ENCODE measurements around the gene ZNF536.

ZNF536 gene

GRCh38 chr19:30512176-30513081 is 140.2 kb downstream of the ZNF536 start:
- H3K27ac ChIP-seq, result no peak overlapping the region
- H3K4me3 ChIP-seq, result no peak overlapping the region

GRCh38 chr19:30513082-30513411 is 140.9 kb downstream of the ZNF536 start:
- H3K27ac ChIP-seq, result no peak overlapping the region
- H3K4me3 ChIP-seq, result no peak overlapping the region

GRCh38 chr19:30516111-30516510 is 143.9 kb downstream of the ZNF536 start:
- Histone ChIP-seq H3K4me3 (no peak overlapping the region), H3K27ac (no peak overlapping the region)

- Histone ChIP-seq H3K27ac (no peak overlapping the region), H3K4me3 (no peak overlapping the region)
These were observed 144.3 kb downstream of the ZNF536 start for GRCh38 chr19:30516531-30516930.

- H3K4me3 ChIP-seq, result no peak overlapping the region
- no peak overlapping the region for H3K27ac ChIP-seq
These were observed 146.9 kb downstream of the ZNF536 start for GRCh38 chr19:30518965-30519606.

- H3K4me3 ChIP-seq, result no peak overlapping the region
- H3K27ac ChIP-seq, result no peak overlapping the region
These were observed 147.5 kb downstream of the ZNF536 start for GRCh38 chr19:30519607-30520205.

GRCh38 chr19:30520735-30521479 is 148.7 kb downstream of the ZNF536 start:
- Histone ChIP-seq H3K27ac (no peak overlapping the region), H3K4me3 (no peak overlapping the region)

- Histone ChIP-seq H3K4me3 (no peak overlapping the region), H3K27ac (no peak overlapping the region)
These were observed 149.8 kb downstream of the ZNF536 start for GRCh38 chr19:30521937-30522336.

GRCh38 chr19:30522341-30522740 is 150.2 kb downstream of the ZNF536 start:
- Histone ChIP-seq H3K27ac (no peak overlapping the region), H3K4me3 (no peak overlapping the region)

GRCh38 chr19:30523791-30524190 is 151.6 kb downstream of the ZNF536 start:
- H3K4me3 ChIP-seq, result no peak overlapping the region
- no peak overlapping the region for H3K27ac ChIP-seq

- Histone ChIP-seq H3K27ac (no peak overlapping the region), H3K4me3 (no peak overlapping the region)
These were observed 153.2 kb downstream of the ZNF536 start for GRCh38 chr19:30525383-30525782.

GRCh38 chr19:30528919-30529318 is 156.7 kb downstream of the ZNF536 start:
- Histone ChIP-seq H3K27ac (no peak overlapping the region), H3K4me3 (no peak overlapping the region)

GRCh38 chr19:30529876-30530275 is 157.7 kb downstream of the ZNF536 start:
- no peak overlapping the region for H3K27ac ChIP-seq
- H3K4me3 ChIP-seq, result no peak overlapping the region

- H3K27ac ChIP-seq, result no peak overlapping the region
These were observed 158.6 kb downstream of the ZNF536 start for GRCh38 chr19:30530751-30531150.

GRCh38 chr19:30535011-30535410 is 162.8 kb downstream of the ZNF536 start:
- Histone ChIP-seq H3K4me3 (no peak overlapping the region), H3K27ac (no peak overlapping the region)

More at GRCh38 chr19:30530751-30531150, 158.6 kb downstream of the ZNF536 start:
- no peak overlapping the region for H3K4me3 ChIP-seq

- H3K4me3 ChIP-seq, result no peak overlapping the region
- H3K27ac ChIP-seq, result no peak overlapping the region
These were observed 164.8 kb downstream of the ZNF536 start for GRCh38 chr19:30536975-30537374.

GRCh38 chr19:30539315-30539714 is 167.1 kb downstream of the ZNF536 start:
- Histone ChIP-seq H3K27ac (no peak overlapping the region), H3K4me3 (no peak overlapping the region)

- H3K27ac ChIP-seq, result no peak overlapping the region
- H3K4me3 ChIP-seq, result no peak overlapping the region
These were observed 167.8 kb downstream of the ZNF536 start for GRCh38 chr19:30539981-30540380.

- H3K27ac ChIP-seq, result no peak overlapping the region
These were observed 168.6 kb downstream of the ZNF536 start for GRCh38 chr19:30540761-30541160.

GRCh38 chr19:30541575-30541974 is 169.4 kb downstream of the ZNF536 start:
- Histone ChIP-seq H3K4me3 (no peak overlapping the region), H3K27ac (no peak overlapping the region)

More at GRCh38 chr19:30540761-30541160, 168.6 kb downstream of the ZNF536 start:
- no peak overlapping the region for H3K4me3 ChIP-seq
